DMS114 treated with DMSO at 0.1 percent for 48 hours (cell line): Measurements from ENCODE around the gene STAB1.

Experiments
- DNase-seq: peaks from one replicate; lab custom pipeline; 2025; ENCODE audit not compliant: unreplicated experiment; lab: John Stamatoyannopoulos, UW

STAB1 gene

DNA sequence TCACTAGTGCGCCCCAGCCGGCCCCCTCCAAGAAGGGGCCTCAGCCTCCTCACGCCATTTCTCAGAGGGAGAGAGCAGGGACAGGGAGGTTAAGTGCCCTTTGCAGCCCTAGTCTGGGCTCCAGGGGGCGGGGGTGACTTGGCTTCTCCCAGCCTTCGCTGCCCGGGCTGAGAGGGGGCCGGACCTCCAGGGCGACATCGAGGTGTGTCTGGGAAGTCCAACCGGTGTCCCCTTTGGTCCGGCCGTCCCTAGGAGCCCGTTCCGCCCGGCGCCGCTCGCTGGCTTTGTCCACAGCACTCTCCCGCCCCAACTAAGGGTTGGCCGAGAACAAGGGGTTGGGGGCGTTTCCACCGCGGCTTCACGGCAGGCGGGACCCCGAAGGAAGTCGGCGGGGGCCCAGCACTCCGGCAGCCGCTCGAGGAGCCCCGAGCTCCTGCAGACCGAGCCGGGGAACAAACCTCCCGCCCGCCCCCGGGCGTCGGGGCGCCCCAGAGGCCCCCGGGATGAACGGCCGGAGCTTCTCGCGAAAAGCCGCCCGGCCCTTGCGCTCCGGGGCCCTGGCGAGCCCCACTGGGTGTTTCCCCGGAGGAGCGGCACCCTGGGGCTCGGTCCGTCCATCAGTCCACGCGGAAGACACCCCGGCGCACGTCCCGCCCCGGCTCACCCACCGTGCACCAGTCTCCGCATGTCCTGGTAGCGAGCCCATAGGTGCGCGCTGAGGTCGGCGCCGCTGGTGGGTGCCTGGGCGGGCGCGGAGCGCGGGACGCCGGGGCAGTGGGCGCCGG, 37.9 kb downstream of the STAB1 start:
- no peak for DNase-seq

DNA sequence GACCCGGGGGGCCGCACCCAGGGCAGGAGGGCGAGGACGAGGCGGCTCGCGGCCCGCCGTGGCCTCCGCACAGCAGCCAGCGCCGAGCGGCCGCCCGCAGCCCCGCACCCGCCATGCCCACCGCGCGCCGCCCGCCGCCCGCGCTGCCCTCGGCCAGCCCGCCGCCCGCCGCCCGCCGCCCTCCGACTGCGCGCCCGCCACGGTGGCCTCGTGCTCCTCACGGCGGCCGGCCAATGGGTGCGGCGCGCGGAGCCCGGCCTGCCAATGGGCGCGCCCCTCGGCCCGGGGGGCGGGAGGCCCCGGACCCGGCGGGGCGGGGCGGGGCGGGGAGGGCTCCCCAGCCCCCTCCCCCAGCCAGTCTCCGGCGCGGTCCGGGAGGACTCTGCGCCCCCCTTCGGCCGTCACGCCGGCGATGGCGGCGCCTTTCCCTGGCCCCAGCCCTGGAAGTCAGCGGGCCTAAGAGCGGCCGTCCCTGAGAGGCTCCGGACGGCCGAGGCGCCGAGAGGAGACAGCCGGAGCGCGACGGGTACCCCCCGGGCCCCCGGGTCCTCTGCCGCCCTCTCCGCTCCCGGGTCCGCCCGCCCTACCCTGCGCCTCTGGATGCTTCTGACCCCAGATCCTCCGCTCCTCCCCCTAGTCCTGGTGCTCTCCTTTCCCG, 38.6 kb downstream of the STAB1 start, which contains the start of gene NT5DC2:
NT5DC2 (minus strand) TSS at position 235 of the 658 bp plus-strand sequence; CDS start at position 115, 120 bp downstream.
- DNase-seq = peak; percentile 31

DNA sequence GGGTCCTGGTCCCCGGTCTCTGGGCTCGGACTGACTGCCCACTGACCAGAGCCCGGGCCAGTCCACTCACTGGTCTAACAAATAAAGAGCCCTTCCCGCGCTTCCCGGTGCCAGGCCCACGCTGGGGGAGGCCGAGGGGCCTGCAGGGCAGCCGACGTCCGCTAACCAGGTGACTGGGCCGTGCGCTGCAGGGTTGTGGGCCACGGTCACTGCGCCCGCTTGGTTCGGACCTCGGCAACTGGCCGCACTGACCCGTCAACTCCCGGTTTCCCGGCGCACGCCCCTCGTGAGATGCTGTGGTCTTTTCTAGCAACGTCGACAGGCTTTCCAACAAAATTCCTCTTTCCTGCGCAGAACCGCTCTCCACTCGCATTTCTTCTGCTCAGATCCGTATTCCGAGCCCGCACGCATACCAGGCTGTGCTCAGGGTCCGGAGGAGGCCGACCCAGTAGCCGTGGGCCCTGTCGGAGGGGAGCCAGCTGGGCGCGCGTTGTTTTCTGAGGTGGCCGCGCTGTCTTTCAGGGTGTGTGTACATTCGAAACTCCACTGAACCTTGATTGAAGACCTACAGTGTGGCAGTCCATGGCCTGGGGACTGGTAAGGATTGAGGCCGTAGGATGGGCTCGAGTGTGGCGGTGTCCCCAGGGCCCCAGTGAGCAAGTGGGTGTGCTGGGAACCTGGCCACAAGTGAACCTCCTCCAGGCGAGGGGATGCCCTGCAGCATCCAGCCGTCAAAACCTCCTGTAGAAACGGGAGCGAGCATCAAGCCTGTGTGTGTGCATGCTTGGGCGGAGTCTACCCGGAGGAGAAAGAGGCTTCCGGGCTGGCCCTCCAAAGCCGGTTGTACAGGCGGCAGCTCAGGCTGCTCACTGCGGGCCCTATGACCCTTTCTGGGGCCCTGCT, 39.4 kb downstream of the STAB1 start:
- peak; percentile 28 for DNase-seq

DNA sequence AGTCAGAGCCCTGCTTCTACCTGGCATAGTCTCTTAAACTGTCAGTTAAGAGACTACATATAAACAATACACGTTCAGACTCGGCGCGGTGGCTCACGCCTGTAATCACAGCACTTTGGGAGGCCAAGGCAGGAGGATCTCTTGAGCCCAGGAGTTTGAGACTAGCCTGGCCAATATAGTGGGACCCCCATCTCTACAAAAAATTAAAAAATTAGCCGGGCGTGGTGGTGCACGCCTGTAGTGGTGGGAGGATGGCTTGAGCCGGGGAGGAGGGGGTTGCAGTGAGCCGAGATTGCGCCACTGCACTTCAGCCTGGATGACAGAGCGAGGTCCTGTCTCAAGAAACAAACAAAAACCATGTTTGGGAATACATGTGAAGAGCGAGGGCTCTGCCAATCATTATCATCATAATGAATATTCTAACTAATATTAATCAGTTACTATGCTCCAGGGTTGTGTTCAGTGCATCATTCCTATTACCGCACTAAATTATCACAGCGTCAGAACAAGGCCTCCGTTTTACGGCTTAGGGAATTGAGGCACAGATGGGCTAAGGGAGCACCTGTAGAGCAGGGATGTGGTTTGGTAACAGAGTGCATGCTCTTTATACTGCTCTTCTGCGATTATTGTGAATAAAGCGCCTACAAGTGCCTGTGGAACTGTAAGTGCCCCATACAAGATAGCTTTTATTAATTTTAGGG, 40.4 kb downstream of the STAB1 start:
- no peak for DNase-seq

DNA sequence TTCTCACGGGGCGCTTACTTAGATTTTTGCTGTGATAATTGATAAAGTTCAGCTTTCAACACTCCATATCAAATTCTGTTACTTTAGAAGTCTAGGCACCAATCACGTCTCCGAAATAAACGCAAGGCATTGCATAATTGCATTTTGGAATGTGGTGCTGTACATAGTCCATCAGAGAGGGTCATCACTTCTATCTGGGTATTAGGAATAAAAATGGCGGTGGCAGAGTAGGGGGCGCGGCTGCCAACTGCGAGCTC, 40.9 kb downstream of the STAB1 start:
- no peak for DNase-seq

DNA sequence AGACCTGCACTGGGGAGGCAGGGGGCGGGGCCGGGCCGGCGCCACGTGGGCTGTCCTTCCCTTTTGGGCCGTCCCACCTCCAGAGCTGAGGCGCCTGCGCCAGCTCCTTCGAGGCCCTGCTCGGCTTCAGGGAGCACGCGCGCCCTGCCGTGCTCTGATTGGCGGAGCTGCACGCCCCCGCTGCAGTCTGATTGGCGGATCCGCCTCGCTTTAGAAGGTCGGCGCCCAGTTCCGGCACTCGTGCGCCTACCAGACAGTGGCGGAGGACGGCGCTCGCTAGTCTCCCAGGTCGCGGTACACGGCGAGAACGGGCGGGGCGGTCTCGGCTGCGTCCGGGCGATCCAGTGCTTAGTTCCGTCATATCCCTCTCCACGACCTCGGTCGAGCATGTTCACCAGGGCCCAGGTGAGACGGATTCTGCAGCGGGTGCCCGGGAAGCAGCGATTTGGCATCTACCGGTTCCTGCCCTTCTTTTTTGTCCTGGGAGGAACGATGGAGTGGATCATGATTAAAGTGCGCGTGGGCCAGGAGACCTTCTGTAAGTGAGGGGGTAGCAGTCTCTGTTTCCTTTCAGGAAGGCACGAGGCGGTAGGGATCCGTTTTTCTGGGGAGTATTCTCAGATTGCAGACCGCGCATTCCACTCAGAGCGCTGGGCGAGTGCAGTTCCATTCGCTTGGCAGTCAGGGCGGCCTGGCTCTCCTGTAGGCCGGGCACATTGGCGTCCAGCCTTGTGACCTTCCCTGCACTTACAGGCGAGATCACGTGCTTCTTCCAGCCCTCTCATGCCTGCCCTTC, 41.4 kb downstream of the STAB1 start, which contains the start of gene UQCC5:
UQCC5 (plus strand) TSS at position 237 of the 796 bp plus-strand sequence; CDS start at position 388, 151 bp downstream.
- peak; percentile 92 for DNase-seq

DNA sequence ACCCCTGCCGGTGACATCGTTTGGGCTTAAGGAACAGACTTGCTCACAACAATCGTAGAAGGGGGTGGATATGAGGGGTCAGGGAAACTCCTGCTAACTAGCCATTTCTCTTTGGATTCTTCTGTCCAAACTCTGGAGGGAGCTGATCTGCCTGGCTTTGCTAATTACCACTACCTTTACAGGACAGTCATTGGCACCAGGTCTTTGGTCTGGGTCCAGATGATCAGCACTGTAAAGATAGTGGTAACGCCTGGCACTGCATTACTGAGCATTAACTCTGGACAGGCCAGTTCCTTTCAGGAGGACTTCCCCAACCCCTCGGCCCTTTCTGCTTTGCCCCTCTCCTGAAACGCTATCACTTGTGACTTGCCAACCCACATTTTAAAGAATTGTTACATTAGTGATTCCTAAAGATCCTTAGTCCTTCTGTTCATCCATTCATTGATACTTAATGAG, 42.1 kb downstream of the STAB1 start:
- no peak for DNase-seq

DNA sequence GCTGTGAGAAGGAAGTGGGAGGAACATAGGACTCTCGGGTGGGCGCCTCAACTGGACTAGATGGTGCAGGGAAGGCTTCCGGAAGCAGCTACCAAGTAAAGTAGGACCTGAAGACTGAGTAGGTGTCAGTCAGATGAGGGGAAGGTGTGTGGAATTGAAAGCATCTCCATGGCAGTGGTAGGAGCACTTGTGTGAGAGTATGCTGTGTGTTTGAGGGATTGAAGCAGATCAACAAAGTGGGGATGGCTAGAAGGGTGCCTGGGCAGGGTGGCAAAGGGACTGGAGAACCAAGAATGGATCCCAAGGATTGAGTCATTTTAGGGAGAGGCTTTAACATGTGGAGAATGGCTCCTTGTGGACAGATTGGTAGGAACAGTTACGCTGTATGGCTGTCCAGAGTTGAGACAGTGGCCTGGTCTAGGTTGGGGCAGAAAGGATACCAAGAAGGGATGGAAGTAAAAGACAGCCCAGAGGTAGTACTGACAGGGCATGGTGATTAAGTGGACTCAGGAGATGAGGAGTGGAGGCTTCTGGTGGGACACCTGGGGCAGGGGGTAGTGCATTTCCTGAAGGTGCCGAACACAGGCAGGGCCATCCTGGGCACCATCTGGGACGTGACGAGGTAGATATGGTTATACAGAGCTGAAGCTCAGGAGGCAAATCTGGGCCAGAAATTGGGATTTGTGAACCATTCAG, 42.7 kb downstream of the STAB1 start:
- DNase-seq = no peak

DNA sequence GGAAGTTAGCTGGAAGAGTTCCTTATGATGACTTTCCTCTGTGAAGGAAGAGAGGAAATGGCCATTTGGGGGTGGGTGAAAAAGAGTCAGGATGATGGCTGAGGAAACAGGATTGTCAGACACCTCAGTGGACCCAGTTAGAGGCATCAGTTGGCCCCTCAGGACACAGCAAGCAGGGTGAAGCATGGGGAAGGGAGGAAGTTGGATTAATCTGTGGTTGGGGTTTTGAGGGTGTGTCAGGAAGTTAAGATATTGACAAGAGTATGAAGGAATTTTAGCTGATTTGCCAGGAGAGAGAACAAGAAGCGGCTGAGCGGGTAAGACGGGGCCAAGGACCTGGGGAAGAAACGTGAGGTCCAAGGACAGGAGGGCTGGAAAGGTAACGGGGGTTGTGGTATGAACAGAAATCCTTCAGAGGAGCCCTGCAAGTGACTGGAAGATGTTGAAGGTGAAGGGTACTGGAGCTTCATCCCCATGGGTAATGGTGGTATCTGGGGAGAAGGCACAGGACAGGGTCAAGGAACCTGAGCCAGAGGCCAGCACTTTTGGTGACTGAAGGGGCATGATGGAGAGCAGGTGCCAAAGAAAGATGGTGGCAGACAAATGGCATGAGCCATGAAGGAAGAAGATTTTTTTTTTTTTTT, 44.0 kb downstream of the STAB1 start:
- DNase-seq = no peak

DNA sequence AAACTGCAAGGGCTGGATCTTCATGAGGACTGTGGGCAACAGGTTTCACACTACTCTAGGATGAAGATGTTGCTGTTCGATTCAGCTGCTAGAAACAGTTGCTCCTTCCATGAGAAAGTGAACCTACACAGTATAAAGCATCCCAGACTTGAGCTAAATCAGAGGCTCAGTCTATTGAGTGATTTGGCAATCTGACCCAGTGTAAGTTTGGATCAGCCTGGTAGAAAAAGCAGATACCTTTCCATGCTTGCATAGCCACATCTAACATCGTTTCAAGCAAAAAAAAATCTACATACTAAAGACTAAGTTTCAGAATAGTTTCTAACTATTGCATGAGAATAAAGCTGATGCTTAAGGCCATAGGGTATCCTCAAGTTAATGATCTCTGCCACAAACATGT, 45.9 kb downstream of the STAB1 start:
- no peak for DNase-seq

DNA sequence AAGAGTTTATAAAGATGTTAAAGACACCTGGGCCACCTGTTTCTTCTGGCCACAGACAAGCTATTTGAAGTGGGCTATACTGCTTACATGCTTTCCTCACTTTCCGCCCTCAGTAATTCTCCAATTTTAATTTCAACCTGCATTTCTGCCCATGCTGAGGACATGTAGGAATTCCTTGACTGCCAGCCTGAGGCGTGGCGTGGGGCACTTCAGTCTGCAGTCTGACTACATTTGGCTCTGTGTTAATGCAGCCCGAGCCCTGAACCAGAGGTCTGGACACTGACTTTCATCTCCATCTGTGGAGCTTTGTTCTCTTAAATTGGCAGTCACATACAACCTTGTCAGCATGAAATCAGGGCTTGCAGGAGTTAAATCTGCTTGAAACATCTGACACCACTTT, 49.8 kb downstream of the STAB1 start:
- DNase-seq = no peak

DNA sequence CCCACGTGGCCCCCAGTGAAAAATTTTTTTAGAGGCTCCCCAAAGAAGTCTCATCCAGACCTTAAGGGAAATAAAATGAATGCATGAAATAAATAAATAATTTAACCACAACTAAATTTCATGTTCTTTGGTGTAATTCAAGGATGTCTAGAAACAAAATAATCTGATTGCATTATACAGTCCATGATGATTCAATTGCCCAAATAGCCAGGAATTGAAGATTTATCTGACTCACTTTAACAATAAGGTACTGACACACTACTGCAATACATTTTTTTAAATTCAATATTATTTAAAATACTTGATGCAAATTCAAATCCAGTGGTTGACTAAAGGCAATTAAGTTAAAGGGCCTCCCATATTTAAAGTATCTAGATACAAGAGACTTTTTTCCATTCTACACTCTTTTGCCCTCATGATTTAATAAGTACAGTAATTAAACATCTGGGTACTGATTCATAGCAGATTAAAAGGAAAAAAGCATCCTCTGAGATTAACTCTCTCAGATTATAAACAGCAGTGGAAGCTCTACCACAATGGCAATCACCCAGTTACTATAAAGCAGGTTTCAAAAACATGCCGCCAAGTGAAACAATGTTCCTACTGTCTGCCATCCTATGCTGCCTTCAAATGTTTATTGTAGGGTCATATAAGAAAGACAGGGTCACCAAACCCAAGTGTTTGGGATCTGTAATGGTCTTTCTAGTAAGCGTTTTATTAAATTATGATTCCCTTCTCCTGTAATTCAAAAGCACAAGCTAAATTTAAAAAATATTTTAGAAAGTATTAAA, 51.2 kb downstream of the STAB1 start:
- no peak for DNase-seq

DNA sequence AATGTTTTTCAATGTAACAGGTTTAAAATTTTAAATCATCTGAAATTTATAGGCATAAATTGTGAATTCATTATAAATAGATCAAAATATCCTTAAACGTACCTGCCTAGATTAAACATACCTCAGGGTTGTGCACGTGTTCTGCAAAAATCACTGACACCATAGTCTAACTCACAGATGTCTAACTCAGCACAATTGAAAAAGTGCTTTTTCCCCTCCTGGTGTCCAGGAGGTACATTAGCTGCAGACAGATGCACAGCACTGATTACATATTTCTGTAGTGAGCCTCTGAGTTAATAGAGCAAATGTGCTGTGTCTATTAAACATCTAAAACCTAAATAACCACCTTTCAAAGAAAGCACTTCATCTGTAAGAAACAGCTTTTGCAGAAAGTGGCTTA, 52.0 kb downstream of the STAB1 start:
- no peak for DNase-seq

DNA sequence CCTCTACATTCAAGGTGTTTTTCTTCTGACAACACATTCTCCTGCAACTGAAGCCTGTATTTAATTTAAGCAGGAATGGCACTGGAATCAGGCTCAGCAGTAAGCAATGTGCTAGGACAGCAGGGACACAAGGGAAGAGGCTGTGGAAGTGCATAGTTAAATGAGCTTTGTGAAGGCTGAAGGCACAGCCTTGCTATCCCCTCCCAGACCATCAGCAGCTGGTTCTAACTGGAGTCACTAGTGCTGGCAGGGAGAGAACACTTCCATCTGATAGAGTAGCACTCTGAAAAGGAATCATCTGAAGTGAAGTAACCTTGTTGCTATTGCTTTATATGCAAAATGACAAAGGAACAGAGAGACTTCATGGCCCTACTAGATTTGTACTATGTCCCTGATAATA, 56.0 kb downstream of the STAB1 start:
- DNase-seq = no peak

DNA sequence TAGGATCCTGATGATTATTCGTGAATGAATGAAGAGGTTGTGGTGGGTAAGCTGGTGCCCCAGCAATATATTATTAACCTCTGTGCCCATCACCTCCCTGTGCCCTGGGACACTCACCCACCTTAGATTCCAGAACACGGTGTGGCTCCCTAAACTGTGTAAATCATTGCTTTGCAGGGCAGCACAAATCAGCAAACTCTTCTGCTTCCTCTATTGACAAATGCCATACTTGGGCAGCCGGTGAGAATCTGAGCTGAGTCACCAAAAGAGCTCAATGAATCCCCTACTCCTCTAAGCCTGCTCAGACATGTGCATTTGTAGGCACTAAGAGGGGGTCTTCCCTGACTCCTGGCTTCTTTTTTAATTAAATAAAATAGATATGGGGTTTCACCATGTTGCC, 57.0 kb downstream of the STAB1 start:
- no peak for DNase-seq

DNA sequence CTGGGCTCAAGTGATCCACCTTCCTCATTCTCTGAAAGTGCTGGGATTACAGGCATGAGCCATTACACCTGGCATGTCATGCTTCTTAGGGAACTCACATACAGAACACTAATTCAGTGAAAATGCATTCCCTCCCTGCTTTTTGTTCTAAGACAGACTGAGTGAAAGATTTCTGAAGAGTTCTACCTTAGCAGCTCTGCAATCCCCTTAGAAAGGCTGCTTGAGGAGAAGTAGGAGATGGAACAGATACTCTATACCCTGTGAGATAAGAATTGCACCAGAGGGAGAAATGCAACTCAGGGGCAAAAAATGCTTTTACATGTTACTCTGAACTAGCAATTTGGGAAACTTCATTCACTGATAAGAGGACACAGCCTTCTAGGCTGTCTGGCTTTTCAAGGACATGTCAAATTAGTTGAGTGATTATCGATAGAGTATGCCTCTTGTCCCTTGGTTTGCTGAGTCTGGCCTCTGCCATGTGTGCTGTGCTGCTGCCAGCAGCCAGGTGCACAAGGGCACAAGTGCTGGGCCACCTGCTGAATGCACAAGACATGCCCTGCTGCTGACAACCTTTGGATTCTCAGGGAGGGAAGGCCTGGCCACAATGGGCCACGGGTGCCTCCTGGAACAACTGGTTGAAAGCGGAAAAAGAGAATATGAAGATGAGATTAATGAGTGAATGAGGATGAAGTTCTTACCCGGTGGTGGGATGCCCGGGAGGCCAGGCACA, 59.1 kb downstream of the STAB1 start:
- no peak for DNase-seq

DNA sequence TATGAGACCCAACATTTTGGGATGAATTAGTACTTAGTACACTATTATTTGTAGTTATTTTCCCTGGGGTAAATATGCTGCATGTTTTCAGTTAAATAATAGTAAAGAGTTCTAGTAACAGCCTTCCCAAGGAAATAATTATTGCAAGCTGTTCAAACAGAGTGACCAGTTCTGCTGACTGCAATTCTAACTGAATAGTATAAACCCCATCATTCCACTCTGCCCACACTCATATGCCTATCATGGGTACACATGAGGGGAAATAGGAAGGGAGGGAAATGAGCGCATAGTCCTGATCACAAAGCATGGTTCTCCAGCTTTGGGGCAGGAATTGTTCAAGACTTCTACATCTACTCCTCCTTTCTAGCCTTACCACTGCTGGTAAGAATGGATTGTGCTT, 59.9 kb downstream of the STAB1 start:
- DNase-seq = no peak
